ENCODE data around the gene ANKRD55.
"Not testable (repeated sequence)": the region's sequence is repeated elsewhere in the genome, so short reads cannot be mapped to it uniquely, and the experiment has no call there.

The ANKRD55 gene

GRCh38 chr5:56264417-56265025 is 31.4 kb upstream of the ANKRD55 start:
- peak; percentile 69 for TF ChIP-seq CTCF (conservative IDR thresholded peaks at IDR 0.05; ENCODE audit: low read depth, low read length)

GRCh38 chr5:56262279-56262678 is 29.1 kb upstream of the ANKRD55 start:
- no peak for TF ChIP-seq CTCF (conservative IDR thresholded peaks at IDR 0.05; ENCODE audit: low read depth, low read length)
- no peak overlapping the region for H3K4me3 ChIP-seq (ENCODE audit: low read depth, low read length)
- no peak for DNase-seq (ENCODE audit: low read depth)

More at GRCh38 chr5:56264417-56265025, 31.4 kb upstream of the ANKRD55 start:
- peak; percentile 49 for DNase-seq (ENCODE audit: low read depth)
- no peak overlapping the region for H3K4me3 ChIP-seq (ENCODE audit: low read depth, low read length)

- DNase-seq (ENCODE audit: low read depth): peak; percentile 97
- no peak for TF ChIP-seq CTCF (conservative IDR thresholded peaks at IDR 0.05; ENCODE audit: low read depth, low read length)
- peak overlapping the region; percentile 8 for H3K4me3 ChIP-seq (ENCODE audit: low read depth, low read length)
Observed at GRCh38 chr5:56259002-56259511, 25.9 kb upstream of the ANKRD55 start.

- DNase-seq (ENCODE audit: low read depth); H3K4me3 ChIP-seq (ENCODE audit: low read depth, low read length): not testable (repeated sequence)
Observed at GRCh38 chr5:56257763-56258529, 24.8 kb upstream of the ANKRD55 start.

- no peak for TF ChIP-seq CTCF (conservative IDR thresholded peaks at IDR 0.05; ENCODE audit: low read depth, low read length)
- DNase-seq (ENCODE audit: low read depth): no peak
- no peak overlapping the region for H3K4me3 ChIP-seq (ENCODE audit: low read depth, low read length)
Observed at GRCh38 chr5:56257010-56257409, 23.9 kb upstream of the ANKRD55 start.

- no peak for TF ChIP-seq CTCF (conservative IDR thresholded peaks at IDR 0.05; ENCODE audit: low read depth, low read length)
- DNase-seq (ENCODE audit: low read depth): no peak
- H3K4me3 ChIP-seq (ENCODE audit: low read depth, low read length): no peak overlapping the region
Observed at GRCh38 chr5:56255502-56255901, 22.4 kb upstream of the ANKRD55 start.

- no peak for DNase-seq (ENCODE audit: low read depth)
- H3K4me3 ChIP-seq (ENCODE audit: low read depth, low read length): no peak overlapping the region
- no peak for TF ChIP-seq CTCF (conservative IDR thresholded peaks at IDR 0.05; ENCODE audit: low read depth, low read length)
Observed at GRCh38 chr5:56253924-56254323, 20.8 kb upstream of the ANKRD55 start.

Measured in choroid plexus epithelial cell (primary cell).